ENCODE measurements around the gene CLCN3.

DNA sequence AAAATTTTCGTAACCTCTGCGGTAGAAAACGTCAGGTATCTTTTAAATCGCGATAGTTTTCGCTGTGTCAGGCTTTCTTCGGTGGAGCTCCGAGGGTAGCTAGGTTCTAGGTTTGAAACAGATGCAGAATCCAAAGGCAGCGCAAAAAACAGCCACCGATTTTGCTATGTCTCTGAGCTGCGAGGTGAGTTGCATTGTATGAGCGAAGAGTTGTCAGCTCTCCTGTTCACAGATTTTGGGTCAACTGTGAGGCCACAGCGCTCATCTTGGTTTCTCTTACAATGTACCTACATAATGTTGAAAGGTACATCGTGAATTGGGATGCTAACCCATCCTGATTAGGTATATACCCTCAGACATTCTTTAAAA lies 486 bp downstream of the CLCN3 start:
- TF ChIP-seq, protein P1, sequence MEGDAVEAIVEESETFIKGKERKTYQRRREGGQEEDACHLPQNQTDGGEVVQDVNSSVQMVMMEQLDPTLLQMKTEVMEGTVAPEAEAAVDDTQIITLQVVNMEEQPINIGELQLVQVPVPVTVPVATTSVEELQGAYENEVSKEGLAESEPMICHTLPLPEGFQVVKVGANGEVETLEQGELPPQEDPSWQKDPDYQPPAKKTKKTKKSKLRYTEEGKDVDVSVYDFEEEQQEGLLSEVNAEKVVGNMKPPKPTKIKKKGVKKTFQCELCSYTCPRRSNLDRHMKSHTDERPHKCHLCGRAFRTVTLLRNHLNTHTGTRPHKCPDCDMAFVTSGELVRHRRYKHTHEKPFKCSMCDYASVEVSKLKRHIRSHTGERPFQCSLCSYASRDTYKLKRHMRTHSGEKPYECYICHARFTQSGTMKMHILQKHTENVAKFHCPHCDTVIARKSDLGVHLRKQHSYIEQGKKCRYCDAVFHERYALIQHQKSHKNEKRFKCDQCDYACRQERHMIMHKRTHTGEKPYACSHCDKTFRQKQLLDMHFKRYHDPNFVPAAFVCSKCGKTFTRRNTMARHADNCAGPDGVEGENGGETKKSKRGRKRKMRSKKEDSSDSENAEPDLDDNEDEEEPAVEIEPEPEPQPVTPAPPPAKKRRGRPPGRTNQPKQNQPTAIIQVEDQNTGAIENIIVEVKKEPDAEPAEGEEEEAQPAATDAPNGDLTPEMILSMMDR (IDR thresholded peaks at IDR 0.05) = no peak
- no peak for TF ChIP-seq POLR2A (IDR thresholded peaks at IDR 0.05)

Data from transverse colon (tissue), 3 donors.